Right lobe of liver (tissue), 6 donors: ENCODE measurements around the gene FAAH. TPM values are rescaled to one million over a fixed set of nuclear protein-coding genes. Genes with fewer than 3 reads are reported as not detected.

Experiments
- ATAC-seq, 4 donors: fragments of 200-7000 bp; cut with Tn5 transposase; one replicate each; pipeline ENCODE4 v1.9.1; 2020; ENCODE audit warnings: mild to moderate bottlenecking in 4 of 4, moderate library complexity in 4 of 4
- DNase-seq, 3 donors: peaks; one replicate each; pipeline ENCODE4 v3.0.0-alpha.2; 2020
- H3K27ac ChIP-seq, 3 donors: fragments of 200-600 bp; one replicate each; pipeline ENCODE4 v1.8.0; 2022
- H3K27me3 ChIP-seq, 2 donors: fragments of 200-600 bp; one replicate each; pipeline ENCODE4 v1.8.0; 2022
- H3K36me3 ChIP-seq, 4 donors: fragments of 200-600 bp; sonication (generic) in 1 of 4; one replicate each; pipeline versions ENCODE4 v1.5.1 to v1.8.0; 2017 to 2022; ENCODE audit warnings: control low read depth in 1 of 4
- H3K4me1 ChIP-seq, 4 donors: fragments of 200-600 bp; sonication (generic) in 1 of 4; one replicate each; pipeline versions ENCODE4 v1.5.1 to v1.8.0; 2017 to 2022; ENCODE audit warnings: control low read depth in 1 of 4
- H3K4me3 ChIP-seq, 3 donors: fragments of 200-600 bp; one replicate each; pipeline ENCODE4 v1.8.0; 2022
- H3K9me3 ChIP-seq, 4 donors: fragments of 200-600 bp; sonication (generic) in 1 of 4; one replicate each; pipeline versions ENCODE4 v1.5.1 to v1.8.0; 2017 to 2022; ENCODE audit warnings: control low read depth in 1 of 4
- POLR2A ChIP-seq: fragments of 450-650 bp; IDR thresholded peaks from one replicate; pipeline ENCODE4 v1.6.1; 2017; ENCODE audit warnings: antibody characterized with exemption, mild to moderate bottlenecking
- WGBS: methylation state at CpG from one replicate; pipeline ENCODE4 v1.1.6; 2018; ENCODE audit warnings: low coverage, low lambda C conversion rate; ENCODE audit not compliant: insufficient coverage; ENCODE audit errors: missing lambda C conversion rate; 5-methylcytosine and 5-hydroxymethylcytosine counted together
- intact Hi-C, 2 donors: fragments of 100-400 bp; cut with DNase I; formaldehyde crosslinking; loops; one replicate each; pipeline versions ENCODE4 v1.11.2 to v1.14.1; 2022
- total RNA-seq, 6 experiments: library from RNA; depleted of rRNA in 2 of 6; stranded (reverse); fragments of >200 nt in 2 of 6; fragmentation: NEBNext Ultra II Directional in 3 of 6; extraction: Animal tissue kit (Norgen Biotek cat#: 25700) in 3 of 6; gene quantifications; one replicate each; pipeline versions ENCODE4 v1.1.0 to v1.2.4, GENCODE V29; 2016 to 2023
- TF ChIP-seq, protein P1 (sequence below), 4 donors: fragments of 200-600 bp in 3 of 4; fragments of 450-650 bp in 1 of 4; IDR thresholded peaks; one replicate each; pipeline versions ENCODE4 v1.5.1 to v1.8.0; 2016 to 2022; ENCODE audit warnings: antibody characterized with exemption in 4 of 4, mild to moderate bottlenecking in 2 of 4
- donor health status: DM: no; HTN: yes; CAD: no.
- donor health status: DM: no; HTN: no; CAD: no.
- donor health status: DM: no; HTN: no; CAD: no.
- donor health status: DM: no; HTN: yes; CAD: no.
- donor health status: DM: no; HTN: yes; CAD: no.

Gene FAAH
- total RNA-seq, 6 experiments from 2014 or later, result 26.6 to 48.7 (median 33.5) TPM

GRCh38 chr1:46401964-46402626 is 8.0 kb downstream of the FAAH start:
- H3K9me3 ChIP-seq, result no peaks in the 10 kb centered on the region
- H3K36me3 ChIP-seq, result no peaks in the 10 kb centered on the region
- no peak overlapping the region for H3K4me3 ChIP-seq
- intact Hi-C loops, result no loop called here
- DNase-seq, result peak; percentile 70 to 87 (median 86)
- ATAC-seq, result peak; percentile 86 to 93 (median 93)
- TF ChIP-seq, protein P1, sequence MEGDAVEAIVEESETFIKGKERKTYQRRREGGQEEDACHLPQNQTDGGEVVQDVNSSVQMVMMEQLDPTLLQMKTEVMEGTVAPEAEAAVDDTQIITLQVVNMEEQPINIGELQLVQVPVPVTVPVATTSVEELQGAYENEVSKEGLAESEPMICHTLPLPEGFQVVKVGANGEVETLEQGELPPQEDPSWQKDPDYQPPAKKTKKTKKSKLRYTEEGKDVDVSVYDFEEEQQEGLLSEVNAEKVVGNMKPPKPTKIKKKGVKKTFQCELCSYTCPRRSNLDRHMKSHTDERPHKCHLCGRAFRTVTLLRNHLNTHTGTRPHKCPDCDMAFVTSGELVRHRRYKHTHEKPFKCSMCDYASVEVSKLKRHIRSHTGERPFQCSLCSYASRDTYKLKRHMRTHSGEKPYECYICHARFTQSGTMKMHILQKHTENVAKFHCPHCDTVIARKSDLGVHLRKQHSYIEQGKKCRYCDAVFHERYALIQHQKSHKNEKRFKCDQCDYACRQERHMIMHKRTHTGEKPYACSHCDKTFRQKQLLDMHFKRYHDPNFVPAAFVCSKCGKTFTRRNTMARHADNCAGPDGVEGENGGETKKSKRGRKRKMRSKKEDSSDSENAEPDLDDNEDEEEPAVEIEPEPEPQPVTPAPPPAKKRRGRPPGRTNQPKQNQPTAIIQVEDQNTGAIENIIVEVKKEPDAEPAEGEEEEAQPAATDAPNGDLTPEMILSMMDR (IDR thresholded peaks at IDR 0.05), result no peak
- peak overlapping the region in 1 of 3 donors; percentile 18 for H3K27ac ChIP-seq
- WGBS, result 66% methylated on average over 2 of the region's 10 CpGs
- H3K4me1 ChIP-seq, result peaks cover 0 to 13% (median 3%) of the 10 kb centered on the region in 4 donors
- H3K27me3 ChIP-seq, result no peaks in the 10 kb centered on the region

- no peak for DNase-seq
- TF ChIP-seq POLR2A, result no peak
- TF ChIP-seq, protein P1 (IDR thresholded peaks at IDR 0.05), result no peak
- no peak overlapping the region for H3K27ac ChIP-seq
- WGBS, result 92% methylated on average over 2 of the region's 5 CpGs
- H3K36me3 ChIP-seq, result peaks cover 0 to 7% (median 3%) of the 10 kb centered on the region in 4 donors
- intact Hi-C loops, result no loop called here
- H3K27me3 ChIP-seq, result no peaks in the 10 kb centered on the region
- no peak overlapping the region for H3K4me3 ChIP-seq
- no peak for ATAC-seq
- peaks cover 0 to 13% (median 3%) of the 10 kb centered on the region in 4 donors for H3K4me1 ChIP-seq
- no peaks in the 10 kb centered on the region for H3K9me3 ChIP-seq
Measured at GRCh38 chr1:46403916-46404315, 9.8 kb downstream of the FAAH start.

- Histone ChIP-seq H3K4me3 (no peak overlapping the region), H3K9me3 (no peaks in the 10 kb centered on the region), H3K27ac (no peak overlapping the region), H3K27me3 (no peaks in the 10 kb centered on the region), H3K4me1 (peaks cover 0 to 13% (median 3%) of the 10 kb centered on the region in 4 donors), H3K36me3 (peaks cover 0 to 13% (median 6%) of the 10 kb centered on the region in 4 donors)
- intact Hi-C loops, result no loop called here
- DNase-seq, result no peak
- no CpG with 5 or more reads among the region's 7 CpGs for WGBS
- ATAC-seq, result no peak
- TF ChIP-seq, protein P1 (IDR thresholded peaks at IDR 0.05), result no peak
- no peak for TF ChIP-seq POLR2A
Measured at GRCh38 chr1:46404482-46405196, 10.5 kb downstream of the FAAH start.

DNA sequence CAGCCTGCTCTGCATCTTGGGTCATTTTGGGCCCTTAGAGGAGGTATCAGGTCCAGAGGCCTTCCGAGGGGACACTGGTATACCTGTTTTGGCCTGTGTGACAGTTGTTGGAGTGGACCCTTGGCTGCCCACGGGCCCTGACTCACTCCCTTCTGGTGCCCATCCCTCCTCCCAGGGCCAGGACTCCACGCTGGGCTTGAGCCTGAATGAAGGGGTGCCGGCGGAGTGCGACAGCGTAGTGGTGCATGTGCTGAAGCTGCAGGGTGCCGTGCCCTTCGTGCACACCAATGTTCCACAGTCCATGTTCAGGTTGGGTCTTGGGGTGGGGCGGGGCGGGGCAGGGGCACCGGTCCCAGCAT is 11.1 kb downstream of the FAAH start:
- Histone ChIP-seq H3K9me3 (no peaks in the 10 kb centered on the region), H3K27me3 (no peaks in the 10 kb centered on the region), H3K4me3 (no peak overlapping the region), H3K27ac (no peak overlapping the region), H3K4me1 (peaks cover 0 to 13% (median 3%) of the 10 kb centered on the region in 4 donors), H3K36me3 (peaks cover 0 to 13% (median 6%) of the 10 kb centered on the region in 4 donors)
- intact Hi-C loops, result no loop called here
- TF ChIP-seq, protein P1 (IDR thresholded peaks at IDR 0.05), result no peak
- TF ChIP-seq POLR2A, result no peak
- 67% methylated on average over 2 of the region's 12 CpGs for WGBS
- no peak for ATAC-seq
- DNase-seq, result no peak
